SK-N-SH treated with all-trans-retinoic acid at 6 μM for 48 hours (cell line): Measurements from ENCODE around the gene PSME3IP1.

ENCODE experiments used
- ATAC-seq: fragments of 200-7000 bp; cut with Tn5 transposase; 3 replicates; pipeline ENCODE4 v1.9.1; 2020; ENCODE audit warnings: mild to moderate bottlenecking, moderate library complexity
- ARNTL ChIP-seq: fragments of 450-650 bp; formaldehyde crosslinking; IDR thresholded peaks from 2 replicates; pipeline ENCODE4 v1.5.0; 2020; ENCODE audit warnings: low read depth, mild to moderate bottlenecking, moderate library complexity, borderline replicate concordance
- CREB5 ChIP-seq: fragments of 250-450 bp; sonication (Bioruptor Pico); IDR thresholded peaks from 2 replicates; pipeline ENCODE4 v1.5.1; 2020; ENCODE audit warnings: low read depth, mild to moderate bottlenecking, moderate library complexity
- OSR1 ChIP-seq: fragments of 250-450 bp; sonication (Bioruptor Pico); IDR thresholded peaks from 2 replicates; pipeline ENCODE4 v1.8.0; 2022; ENCODE audit warnings: moderate library complexity, mild to moderate bottlenecking, inconsistent platforms
- PPARA ChIP-seq: fragments of 250-450 bp; sonication (Bioruptor Pico); IDR thresholded peaks from 2 replicates; pipeline ENCODE4 v1.5.0; 2020; ENCODE audit warnings: mild to moderate bottlenecking, borderline replicate concordance
- RARB ChIP-seq: fragments of 250-450 bp; sonication (Bioruptor Pico); IDR thresholded peaks from 2 replicates; pipeline ENCODE4 v1.8.0; 2021; ENCODE audit warnings: mild to moderate bottlenecking, moderate library complexity
- TCF4 ChIP-seq: fragments of 250-450 bp; sonication (Bioruptor Pico); IDR thresholded peaks from 2 replicates; pipeline ENCODE4 v1.8.0; 2021; ENCODE audit warnings: mild to moderate bottlenecking, moderate library complexity, borderline replicate concordance
- ZC3H10 ChIP-seq: fragments of 250-450 bp; sonication (Bioruptor Pico); IDR thresholded peaks from 2 replicates; pipeline ENCODE4 v1.5.1; 2021; ENCODE audit warnings: mild to moderate bottlenecking, moderate library complexity
- ZFP30 ChIP-seq: fragments of 450-650 bp; formaldehyde crosslinking; IDR thresholded peaks from 2 replicates; pipeline ENCODE4 v1.5.0; 2022; ENCODE audit warnings: mild to moderate bottlenecking, moderate library complexity
- ZNF565 ChIP-seq: fragments of 450-650 bp; formaldehyde crosslinking; conservative IDR thresholded peaks from 2 replicates; pipeline ENCODE4 v1.5.0; 2020; ENCODE audit warnings: low read depth, mild to moderate bottlenecking, moderate library complexity
- ZNF8 ChIP-seq: fragments of 450-650 bp; formaldehyde crosslinking; IDR thresholded peaks from 2 replicates; pipeline ENCODE4 v1.5.0; 2020; ENCODE audit warnings: mild to moderate bottlenecking, moderate library complexity
- TF ChIP-seq, protein P1 (sequence below): fragments of 250-450 bp; sonication (Bioruptor Pico); IDR thresholded peaks from 2 replicates; pipeline ENCODE4 v1.8.0; 2020; ENCODE audit warnings: mild to moderate bottlenecking, moderate library complexity, borderline replicate concordance

Gene PSME3IP1

DNA sequence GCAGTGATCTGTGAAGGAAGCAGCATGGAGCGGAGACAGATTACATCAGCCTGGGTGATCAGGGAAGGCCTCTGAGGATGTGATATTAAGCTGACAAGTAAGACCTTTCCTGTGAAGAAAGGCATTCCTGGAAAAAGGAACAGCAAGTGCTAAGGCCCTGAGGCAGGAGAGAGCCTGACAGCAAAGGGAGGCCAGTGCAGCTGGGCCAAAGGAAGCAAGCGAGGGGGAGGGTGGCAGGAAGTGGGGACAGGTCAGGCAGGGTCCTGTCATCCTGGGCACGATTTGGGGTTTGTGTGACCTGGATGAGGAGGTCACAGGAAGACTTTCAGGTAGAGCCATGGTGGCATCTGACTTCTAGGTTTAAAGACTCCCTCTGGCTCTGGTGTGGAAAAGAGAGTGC lies 81.1 kb downstream of the PSME3IP1 start:
- no peak for ATAC-seq

DNA sequence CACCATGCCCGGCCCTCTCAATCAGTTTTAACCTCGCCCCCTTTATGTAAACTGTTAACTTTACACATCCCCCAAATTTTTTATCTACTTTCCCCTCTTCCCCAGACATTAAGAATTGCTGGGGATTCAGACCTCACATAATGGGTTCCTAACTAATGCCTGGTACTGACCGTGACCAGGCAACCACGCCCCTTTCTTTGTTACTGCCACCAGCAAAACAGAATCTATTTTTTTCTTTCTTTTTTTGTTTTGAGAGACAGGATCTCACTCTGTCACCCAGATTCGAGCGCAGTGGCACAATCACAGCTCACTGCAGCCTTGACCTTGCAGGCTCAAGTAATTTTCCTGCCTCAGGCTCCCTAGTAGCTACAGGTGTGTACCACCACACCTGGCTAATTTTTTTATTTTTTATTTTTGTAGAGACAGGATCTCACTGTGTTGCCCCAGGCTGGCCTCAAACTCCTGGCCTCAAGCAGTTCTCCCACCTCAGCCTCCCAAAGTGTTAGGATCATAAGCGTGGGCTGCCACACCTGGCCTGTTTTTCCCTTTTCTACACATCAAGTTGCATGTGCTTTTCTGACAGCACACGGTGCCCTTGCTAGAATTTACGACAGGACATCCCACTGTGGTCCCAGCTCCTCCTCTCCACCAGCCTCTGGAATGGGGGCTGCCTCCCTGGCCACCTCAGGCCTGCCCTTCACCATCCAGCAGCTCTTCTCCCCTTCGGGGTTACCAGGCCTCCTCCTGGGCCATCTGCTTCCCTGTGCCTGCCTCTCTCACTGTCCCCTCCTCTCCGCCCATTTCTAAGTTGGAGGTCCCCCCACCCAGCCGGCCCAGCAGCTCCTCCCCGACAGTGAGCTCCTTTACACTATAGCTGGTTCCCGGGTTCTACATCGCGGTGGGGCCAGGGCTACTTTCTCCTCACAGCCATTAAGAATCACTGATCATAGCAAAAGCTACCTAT lies 82.7 kb downstream of the PSME3IP1 start:
- no peak for ATAC-seq
- TF ChIP-seq CREB5 (CRISPR knock-in tag) (no peak), ARNTL (CRISPR knock-in tag) (no peak), ZNF8 (CRISPR knock-in tag) (no peak)
- TF ChIP-seq, protein P1, sequence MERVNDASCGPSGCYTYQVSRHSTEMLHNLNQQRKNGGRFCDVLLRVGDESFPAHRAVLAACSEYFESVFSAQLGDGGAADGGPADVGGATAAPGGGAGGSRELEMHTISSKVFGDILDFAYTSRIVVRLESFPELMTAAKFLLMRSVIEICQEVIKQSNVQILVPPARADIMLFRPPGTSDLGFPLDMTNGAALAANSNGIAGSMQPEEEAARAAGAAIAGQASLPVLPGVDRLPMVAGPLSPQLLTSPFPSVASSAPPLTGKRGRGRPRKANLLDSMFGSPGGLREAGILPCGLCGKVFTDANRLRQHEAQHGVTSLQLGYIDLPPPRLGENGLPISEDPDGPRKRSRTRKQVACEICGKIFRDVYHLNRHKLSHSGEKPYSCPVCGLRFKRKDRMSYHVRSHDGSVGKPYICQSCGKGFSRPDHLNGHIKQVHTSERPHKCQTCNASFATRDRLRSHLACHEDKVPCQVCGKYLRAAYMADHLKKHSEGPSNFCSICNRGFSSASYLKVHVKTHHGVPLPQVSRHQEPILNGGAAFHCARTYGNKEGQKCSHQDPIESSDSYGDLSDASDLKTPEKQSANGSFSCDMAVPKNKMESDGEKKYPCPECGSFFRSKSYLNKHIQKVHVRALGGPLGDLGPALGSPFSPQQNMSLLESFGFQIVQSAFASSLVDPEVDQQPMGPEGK = no peak
- TF ChIP-seq, all 23 proteins: peak for 0

More for the DNA sequence above, 81.1 kb downstream of the PSME3IP1 start:
- TF ChIP-seq TCF4 (CRISPR knock-in tag) (no peak), ZFP30 (CRISPR knock-in tag) (no peak), PPARA (CRISPR knock-in tag) (no peak), ZC3H10 (no peak), RARB (CRISPR knock-in tag) (no peak), OSR1 (CRISPR knock-in tag) (no peak), ZNF565 (CRISPR knock-in tag) (no peak)
